ENCODE data around the gene GALK2.

GRCh38 chr15:49296258-49296657 lies 126.2 kb downstream of the GALK2 start:
- TF ChIP-seq CTCF (IDR thresholded peaks at IDR 0.05): no peak
- no peak for TF ChIP-seq POLR2AphosphoS5 (IDR thresholded peaks at IDR 0.05)
- no peak for TF ChIP-seq POLR2A (IDR thresholded peaks at IDR 0.05)
- TF ChIP-seq EP300 (IDR thresholded peaks at IDR 0.05): no peak

All from sigmoid colon (tissue), 4 donors.